Renal pelvis (tissue), 4 donors: ENCODE results near the gene MYBPC3. TPM values are rescaled to one million over a fixed set of nuclear protein-coding genes. Genes with fewer than 3 reads are reported as not detected.

Experiments used
- DNase-seq: peaks from one replicate; pipeline ENCODE4 v3.0.0-alpha.2; 2013
- polyA plus RNA-seq, 3 donors: library from polyadenylated mRNA; unstranded; fragments of 120-200 nt; gene quantifications; one replicate each; pipeline ENCODE4 v1.2.1, GENCODE V29; 2013; ENCODE audit not compliant: insufficient read length in 3 of 3

MYBPC3 gene
- polyA plus RNA-seq, 3 donors, result 0.07 to 0.14 (median 0.10) TPM

- no peak for DNase-seq
Observed at GRCh38 chr11:47387944-47388696, 35.6 kb upstream of the MYBPC3 start.

GRCh38 chr11:47384498-47384897 lies 32.0 kb upstream of the MYBPC3 start:
- no peak for DNase-seq

GRCh38 chr11:47383071-47383470 lies 30.6 kb upstream of the MYBPC3 start:
- DNase-seq, result no peak

GRCh38 chr11:47380078-47380477 lies 27.6 kb upstream of the MYBPC3 start:
- no peak for DNase-seq

- DNase-seq, result no peak
Observed at GRCh38 chr11:47379317-47379716, 26.8 kb upstream of the MYBPC3 start.

GRCh38 chr11:47378836-47379170 lies 26.3 kb upstream of the MYBPC3 start:
- no peak for DNase-seq

GRCh38 chr11:47378010-47378835 lies 25.7 kb upstream of the MYBPC3 start, which contains the start of gene SPI1:
Gene SPI1, minus strand, starts transcription at chr11:47378547. Its CDS starts 194 bp downstream, at chr11:47378353.
- DNase-seq, result no peak

- DNase-seq, result no peak
Observed at GRCh38 chr11:47377571-47378009, 25.1 kb upstream of the MYBPC3 start.

- DNase-seq, result no peak
Observed at GRCh38 chr11:47376525-47377371, 24.2 kb upstream of the MYBPC3 start.

- DNase-seq, result peak; percentile 62
Observed at GRCh38 chr11:47376107-47376524, 23.6 kb upstream of the MYBPC3 start.

GRCh38 chr11:47375546-47376085 lies 23.1 kb upstream of the MYBPC3 start:
- DNase-seq, result no peak

- DNase-seq, result no peak
Observed at GRCh38 chr11:47375020-47375419, 22.5 kb upstream of the MYBPC3 start.

GRCh38 chr11:47374720-47375019 lies 22.2 kb upstream of the MYBPC3 start:
- no peak for DNase-seq

- DNase-seq, result peak; percentile 55
Observed at GRCh38 chr11:47373876-47374719, 21.6 kb upstream of the MYBPC3 start.

- no peak for DNase-seq
Observed at GRCh38 chr11:47372422-47372821, 19.9 kb upstream of the MYBPC3 start.

- no peak for DNase-seq
Observed at GRCh38 chr11:47369676-47370075, 17.2 kb upstream of the MYBPC3 start.

GRCh38 chr11:47366020-47366490 lies 13.6 kb upstream of the MYBPC3 start:
- DNase-seq, result no peak

- DNase-seq, result no peak
Observed at GRCh38 chr11:47361419-47361818, 8.9 kb upstream of the MYBPC3 start.

- no peak for DNase-seq
Observed at GRCh38 chr11:47360341-47360740, 7.8 kb upstream of the MYBPC3 start.

- no peak for DNase-seq
Observed at GRCh38 chr11:47359586-47359985, 7.1 kb upstream of the MYBPC3 start.

- DNase-seq, result no peak
Observed at GRCh38 chr11:47359162-47359561, 6.7 kb upstream of the MYBPC3 start.
